Heart left ventricle (tissue), 16 donors: ENCODE measurements around the gene MAN2A1. TPM values are rescaled to one million over a fixed set of nuclear protein-coding genes. Genes with fewer than 3 reads are reported as not detected.

Experiments
- ATAC-seq, 4 donors: fragments of 200-7000 bp; cut with Tn5 transposase; one replicate each; pipeline ENCODE4 v1.9.1; 2020 to 2022; ENCODE audit warnings: moderate library complexity in 4 of 4, mild to moderate bottlenecking in 3 of 4, moderate number of reproducible peaks in 1 of 4
- DNase-seq, 5 donors: peaks; one replicate each; pipeline ENCODE4 v3.0.0-alpha.2; 2020
- H3K27ac ChIP-seq, 12 donors: fragments of 200-600 bp; sonication (generic) in 4 of 12; one replicate each; pipeline versions ENCODE4 v1.5.0 to v1.8.0; 2016 to 2022; ENCODE audit warnings: mild to moderate bottlenecking in 2 of 12
- H3K27me3 ChIP-seq, 9 donors: fragments of 200-600 bp; sonication (generic) in 2 of 9; one replicate each; pipeline versions ENCODE4 v1.5.1 to v1.8.0; 2016 to 2022; ENCODE audit warnings: mild to moderate bottlenecking in 3 of 9
- H3K36me3 ChIP-seq, 9 donors: fragments of 200-600 bp; sonication (generic) in 2 of 9; one replicate each; pipeline versions ENCODE4 v1.5.0 to v1.8.0; 2018 to 2022; ENCODE audit warnings: mild to moderate bottlenecking in 2 of 9
- H3K4me1 ChIP-seq, 12 donors: fragments of 200-600 bp; sonication (generic) in 4 of 12; one replicate each; pipeline versions ENCODE4 v1.5.0 to v1.8.0; 2016 to 2022; ENCODE audit warnings: mild to moderate bottlenecking in 3 of 12
- H3K4me3 ChIP-seq, 12 donors: fragments of 200-600 bp; sonication (generic) in 4 of 12; one replicate each; pipeline versions ENCODE4 v1.5.0 to v1.8.0; 2017 to 2022; ENCODE audit warnings: mild to moderate bottlenecking in 9 of 12, moderate library complexity in 4 of 12
- H3K9me3 ChIP-seq, 12 donors: fragments of 200-600 bp; sonication (generic) in 4 of 12; one replicate each; pipeline versions ENCODE4 v1.5.0 to v1.8.0; 2016 to 2022; ENCODE audit warnings: mild to moderate bottlenecking in 1 of 12
- CTCF ChIP-seq, 12 donors: fragments of 200-600 bp; sonication (generic) in 4 of 12; IDR thresholded peaks; one replicate each; pipeline versions ENCODE4 v1.5.0 to v1.8.0; 2018 to 2022; ENCODE audit warnings: antibody characterized with exemption in 12 of 12, mild to moderate bottlenecking in 5 of 12
- POLR2A ChIP-seq, 2 donors: fragments of 450-650 bp; IDR thresholded peaks; one replicate each; pipeline ENCODE4 v1.6.1; 2017; ENCODE audit warnings: antibody characterized with exemption in 2 of 2, mild to moderate bottlenecking in 2 of 2, moderate library complexity in 2 of 2
- WGBS, 4 donors: extraction: QIAGEN DNeasy Blood & Tissue Kit in 2 of 4; methylation state at CpG; one replicate each; pipeline versions ENCODE4 v1.1.5 to v1.1.7; 2013 to 2018; 5-methylcytosine and 5-hydroxymethylcytosine counted together
- intact Hi-C, 10 donors: fragments of 100-400 bp; cut with DNase I; formaldehyde crosslinking; loops; one replicate each; pipeline versions ENCODE4 v1.11.1 to v1.14.2; 2022
- polyA plus RNA-seq, 2 donors: library from polyadenylated mRNA; stranded (reverse); fragments of 200-250 nt; gene quantifications; one replicate each; pipeline ENCODE4 v1.2.3, GENCODE V29; 2013
- total RNA-seq, 9 donors: library from RNA; depleted of rRNA in 2 of 9; stranded (reverse); fragments of >200 nt in 2 of 9; fragmentation: NEBNext Ultra II Directional in 3 of 9; extraction: Animal tissue kit (Norgen Biotek cat#: 25700) in 3 of 9; gene quantifications; one replicate each; pipeline versions ENCODE4 v1.1.0 to v1.2.4, GENCODE V29; 2016 to 2023
- donor health status: ischemic (EF 13 %, LVEDD 7.1; RV severe dilation, severe dysfunction).
- donor health status: healthy with polysubstance abuse.
- donor health status: DM: no; HTN: yes; CAD: no.
- donor health status: DM: no; HTN: no; CAD: no.
- donor health status: ischemic (EF 25% LVEDD 6.9; RV normal size, moderate dysfunction).
- donor health status: ischemic (EF 25% LVEDD 5.7; RV mildly dilated, moderate dysfunction).
- donor health status: healthy.
- donor health status: DM: yes; HTN: yes; CAD: no.
- donor health status: ischemic (EF 35%, LVEDD 5.7; RV mildly dilated, moderate dysfunction).
- donor health status: nonischemic (EF 11% LVEDD 7.7; RV severe dilation, severe dysfunction).
- donor health status: DM: yes; HTN: yes; CAD: no.
- donor health status: PGD.
- donor health status: ischemic (EF 29% LVEDD 5.4; RV normal size, mild dysfunction).
- donor health status: nonischemic (EF 23%, LVEDD 6.1; RV moderate dilation, normal function).

Gene MAN2A1
- total and polyA plus RNA-seq, 11 donors, result 2.0 to 22.9 (median 7.8) TPM

GRCh38 chr5:109707531-109707930 lies 17.8 kb downstream of the MAN2A1 start:
- no peaks in the 10 kb centered on the region for H3K27me3 ChIP-seq
- TF ChIP-seq CTCF (IDR thresholded peaks at IDR 0.05) (no peak), POLR2A (IDR thresholded peaks at IDR 0.05) (no peak)
- peaks cover 0 to 42% (median 12%) of the 10 kb centered on the region in 12 donors for H3K4me1 ChIP-seq
- WGBS, 4 donors, result 91 to 94% (median 92%) methylated on average over 2 of the region's 2 CpGs
- ATAC-seq (no peak), DNase-seq (no peak)
- intact Hi-C loops, result no loop called here
- no peak overlapping the region for H3K4me3 ChIP-seq
- no peak overlapping the region for H3K27ac ChIP-seq
- no peaks in the 10 kb centered on the region for H3K36me3 ChIP-seq
- H3K9me3 ChIP-seq, result no peaks in the 10 kb centered on the region

GRCh38 chr5:109708813-109709212 lies 19.1 kb downstream of the MAN2A1 start:
- Histone ChIP-seq H3K27ac (no peak overlapping the region), H3K4me3 (no peak overlapping the region), H3K27me3 (no peaks in the 10 kb centered on the region), H3K36me3 (no peaks in the 10 kb centered on the region), H3K9me3 (no peaks in the 10 kb centered on the region), H3K4me1 (peaks cover 0 to 29% (median 12%) of the 10 kb centered on the region in 12 donors)
- TF ChIP-seq POLR2A (IDR thresholded peaks at IDR 0.05), result no peak
- no peak for TF ChIP-seq CTCF (IDR thresholded peaks at IDR 0.05)
- no peak for ATAC-seq
- DNase-seq, result no peak
- 96 to 97% (median 96%) methylated on average over 2 of the region's 2 CpGs for WGBS, 4 donors
- intact Hi-C loops, result no loop called here

GRCh38 chr5:109709225-109709624 lies 19.5 kb downstream of the MAN2A1 start:
- H3K4me1 ChIP-seq, result peaks cover 0 to 25% (median 8%) of the 10 kb centered on the region in 12 donors
- no peaks in the 10 kb centered on the region for H3K36me3 ChIP-seq
- ATAC-seq (no peak), DNase-seq (no peak)
- H3K4me3 ChIP-seq, result no peak overlapping the region
- H3K27me3 ChIP-seq, result no peaks in the 10 kb centered on the region
- intact Hi-C loops, result no loop called here
- TF ChIP-seq CTCF (IDR thresholded peaks at IDR 0.05) (no peak), POLR2A (IDR thresholded peaks at IDR 0.05) (no peak)
- 94 to 97% (median 95%) methylated on average over 5 of the region's 5 CpGs for WGBS, 4 donors
- no peak overlapping the region for H3K27ac ChIP-seq
- no peaks in the 10 kb centered on the region for H3K9me3 ChIP-seq

GRCh38 chr5:109711673-109712072 lies 21.9 kb downstream of the MAN2A1 start:
- H3K9me3 ChIP-seq, result no peaks in the 10 kb centered on the region
- no peak for TF ChIP-seq POLR2A (IDR thresholded peaks at IDR 0.05)
- TF ChIP-seq CTCF (IDR thresholded peaks at IDR 0.05), result no peak
- peaks cover 0 to 18% (median 0%) of the 10 kb centered on the region in 12 donors for H3K4me1 ChIP-seq
- ATAC-seq (no peak), DNase-seq (no peak)
- peaks cover 0 to 8% (median 7%) of the 10 kb centered on the region in 9 donors for H3K36me3 ChIP-seq
- H3K4me3 ChIP-seq, result no peak overlapping the region
- intact Hi-C loops, result no loop called here
- no peak overlapping the region for H3K27ac ChIP-seq
- H3K27me3 ChIP-seq, result no peaks in the 10 kb centered on the region
